H9 (cell line): ENCODE data around the gene WNT3A. TPM values are rescaled to one million over a fixed set of nuclear protein-coding genes. Genes with fewer than 3 reads are reported as not detected.

Experiments
- DNase-seq: peaks from one replicate; pipeline ENCODE4 v3.0.0-alpha.2; 2017
- H2AFZ ChIP-seq: one replicate; pipeline ENCODE4 v1.6.1; 2013; ENCODE audit warnings: mild to moderate bottlenecking, low read length, control low read depth, moderate library complexity
- H2AK5ac ChIP-seq: 2 replicates; pipeline ENCODE4 v1.6.1; 2013; ENCODE audit warnings: low read length, control low read depth, mixed read lengths; ENCODE audit not compliant: insufficient read length
- H2BK120ac ChIP-seq: one replicate; pipeline ENCODE4 v1.6.1; 2013; ENCODE audit warnings: low read depth, mild to moderate bottlenecking, low read length, control low read depth, inconsistent platforms; ENCODE audit not compliant: poor library complexity, severe bottlenecking
- H2BK12ac ChIP-seq: 2 replicates; pipeline ENCODE4 v1.6.1; 2013; ENCODE audit warnings: low read length, control low read depth, mixed read lengths, low read depth; ENCODE audit not compliant: insufficient read length
- H2BK15ac ChIP-seq: 2 replicates; pipeline ENCODE4 v1.6.1; 2013; ENCODE audit warnings: low read depth, low read length, control low read depth
- H2BK20ac ChIP-seq: one replicate; pipeline ENCODE4 v1.6.1; 2013; ENCODE audit warnings: low read depth, mild to moderate bottlenecking, low read length, control low read depth, inconsistent platforms; ENCODE audit not compliant: poor library complexity, severe bottlenecking
- H2BK5ac ChIP-seq: 2 replicates; pipeline ENCODE4 v1.6.1; 2013; ENCODE audit warnings: low read length, control low read depth, mixed read lengths; ENCODE audit not compliant: insufficient read length
- H3K14ac ChIP-seq: 2 replicates; pipeline ENCODE4 v1.6.1; 2013; ENCODE audit warnings: low read length, control low read depth; ENCODE audit not compliant: insufficient read depth
- H3K18ac ChIP-seq: 2 replicates; pipeline ENCODE4 v1.6.1; 2013; ENCODE audit warnings: low read depth, mild to moderate bottlenecking, mixed read lengths, low read length, control low read depth; ENCODE audit not compliant: insufficient read length
- H3K23ac ChIP-seq: 2 replicates; pipeline ENCODE4 v1.6.1; 2013; ENCODE audit warnings: low read length, control low read depth, mixed read lengths, low read depth; ENCODE audit not compliant: insufficient read length
- H3K23me2 ChIP-seq: 2 replicates; pipeline ENCODE4 v1.6.1; 2013; ENCODE audit warnings: low read depth, mild to moderate bottlenecking, mixed read lengths, low read length, control low read depth; ENCODE audit not compliant: insufficient read length, poor library complexity, severe bottlenecking
- H3K27ac ChIP-seq: 2 replicates; pipeline ENCODE4 v1.5.1; 2013; ENCODE audit warnings: low read length, control low read depth, mixed read lengths, low read depth; ENCODE audit not compliant: insufficient read length
- H3K27me3 ChIP-seq: 2 replicates; pipeline ENCODE4 v1.6.1; 2013; ENCODE audit warnings: low read length, control low read depth, inconsistent platforms; ENCODE audit not compliant: insufficient read depth
- H3K4ac ChIP-seq: 2 replicates; pipeline ENCODE4 v1.6.1; 2013; ENCODE audit warnings: low read depth, mild to moderate bottlenecking, control low read depth, inconsistent platforms, low read length, moderate library complexity
- H3K4me1 ChIP-seq: 2 replicates; pipeline ENCODE4 v1.6.1; 2013; ENCODE audit warnings: low read length, control low read depth, inconsistent platforms; ENCODE audit not compliant: insufficient read depth
- H3K4me2 ChIP-seq: 2 replicates; pipeline ENCODE4 v1.6.1; 2013; ENCODE audit warnings: low read length, control low read depth, mixed read lengths; ENCODE audit not compliant: insufficient read length, insufficient read depth
- H3K56ac ChIP-seq: 2 replicates; pipeline ENCODE4 v1.6.1; 2013; ENCODE audit warnings: low read depth, mild to moderate bottlenecking, mixed read lengths, low read length, control low read depth; ENCODE audit not compliant: insufficient read length
- H3K79me1 ChIP-seq: 2 replicates; pipeline ENCODE4 v1.6.1; 2013; ENCODE audit warnings: low read depth, mild to moderate bottlenecking, moderate library complexity, low read length, control low read depth, inconsistent platforms; ENCODE audit not compliant: insufficient read depth, poor library complexity, severe bottlenecking
- H3K79me2 ChIP-seq: 2 replicates; pipeline ENCODE4 v1.6.1; 2013; ENCODE audit warnings: low read length, control low read depth, inconsistent platforms; ENCODE audit not compliant: insufficient read depth
- H3K9ac ChIP-seq: 2 replicates; pipeline ENCODE4 v1.6.1; 2013; ENCODE audit warnings: low read length, control low read depth, mixed read lengths; ENCODE audit not compliant: insufficient read length; ENCODE audit errors: extremely low read depth
- H3K9me3 ChIP-seq: one replicate; pipeline ENCODE4 v1.6.1; 2013; ENCODE audit warnings: low read depth, low read length, inconsistent platforms; ENCODE audit not compliant: control insufficient read depth
- H3T11ph ChIP-seq: one replicate; pipeline ENCODE4 v1.6.1; 2013; ENCODE audit warnings: mild to moderate bottlenecking, low read length, control low read depth, inconsistent platforms
- H4K20me1 ChIP-seq: one replicate; pipeline ENCODE4 v1.6.1; 2013; ENCODE audit not compliant: control insufficient read depth, insufficient read length, insufficient read depth
- H4K5ac ChIP-seq: 2 replicates; pipeline ENCODE4 v1.6.1; 2013; ENCODE audit warnings: low read depth, mild to moderate bottlenecking, mixed read lengths, low read length, control low read depth; ENCODE audit not compliant: insufficient read length
- H4K8ac ChIP-seq: replicated peaks from 2 replicates; pipeline ENCODE4 v1.6.1; 2013; ENCODE audit warnings: low read length, control low read depth, mixed read lengths, low read depth; ENCODE audit not compliant: insufficient read length
- H4K91ac ChIP-seq: 2 replicates; pipeline ENCODE4 v1.6.1; 2013; ENCODE audit warnings: low read depth, mild to moderate bottlenecking, moderate library complexity, mixed read lengths, low read length, control low read depth; ENCODE audit not compliant: insufficient read length
- H3K27ac Mint-ChIP-seq, 3 experiments: 2 replicates in 2 of 3; 3 replicates in 1 of 3; pipeline ENCODE4 v1.8.0; 2020 to 2021; ENCODE audit warnings: mixed read lengths in 3 of 3, mild to moderate bottlenecking in 1 of 3, moderate library complexity in 1 of 3
- H3K27me3 Mint-ChIP-seq: 2 replicates; pipeline ENCODE4 v1.8.0; 2021; ENCODE audit warnings: low read depth, mild to moderate bottlenecking, moderate library complexity, mixed read lengths
- H3K36me3 Mint-ChIP-seq, 3 experiments: 2 replicates in 2 of 3; 3 replicates in 1 of 3; pipeline ENCODE4 v1.8.0; 2020 to 2021; ENCODE audit warnings: low read depth in 3 of 3, mixed read lengths in 3 of 3; ENCODE audit not compliant: insufficient read depth in 1 of 3
- H3K4me1 Mint-ChIP-seq, 2 experiments: 2 replicates each; pipeline ENCODE4 v1.8.0; 2020; ENCODE audit warnings: mixed read lengths in 2 of 2
- H3K4me3 Mint-ChIP-seq, 2 experiments: 2 replicates in 1 of 2; 3 replicates in 1 of 2; pipeline ENCODE4 v1.8.0; 2020 to 2021; ENCODE audit warnings: mild to moderate bottlenecking in 2 of 2, mixed read lengths in 2 of 2, moderate library complexity in 1 of 2
- H3K9me3 Mint-ChIP-seq, 2 experiments: 2 replicates in 1 of 2; 3 replicates in 1 of 2; pipeline ENCODE4 v1.8.0; 2020; ENCODE audit warnings: mild to moderate bottlenecking in 2 of 2, mixed read lengths in 2 of 2, moderate library complexity in 1 of 2
- CTCF ChIP-seq: fragments of 200-600 bp; sonication (generic); conservative IDR thresholded peaks from 3 replicates; pipeline ENCODE4 v1.8.0; 2021; ENCODE audit warnings: antibody characterized with exemption, mild to moderate bottlenecking
- WGBS: extraction: QIAGEN DNeasy Blood & Tissue Kit; methylation state at CpG from one replicate; pipeline ENCODE4 v1.1.7; 2013; ENCODE audit warnings: missing lambda C conversion rate, low lambda C conversion rate, mixed read lengths; ENCODE audit not compliant: insufficient read length; ENCODE audit errors: extremely low coverage; 5-methylcytosine and 5-hydroxymethylcytosine counted together
- total RNA-seq: library from RNA; stranded (reverse); gene quantifications from 2 replicates; pipeline ENCODE4 v1.2.1, GENCODE V29; 2021

WNT3A gene
- total RNA-seq, 1 experiment from 2014 or later, result 0.17 TPM

- Mint-ChIP-seq H3K4me3 (peak overlapping the region in 1 of 2 experiments; percentile 18; a peak in 1 of 5 replicates), H3K9me3 (peaks cover 8 to 11% of the 10 kb centered on the region in 2 experiments)
- peak; percentile 21 for DNase-seq
Observed at GRCh38 chr1:228097333-228098081, 90.7 kb downstream of the WNT3A start.

More at GRCh38 chr1:228097333-228098081, 90.7 kb downstream of the WNT3A start:
- H3K56ac ChIP-seq, result no peak overlapping the region
- H2BK15ac ChIP-seq, result no peak overlapping the region
- no peak overlapping the region for H3K18ac ChIP-seq
- no peak overlapping the region for H2AK5ac ChIP-seq
- peaks cover 32% of the 10 kb centered on the region for H3K79me2 ChIP-seq
- H2AFZ ChIP-seq, result no peak overlapping the region
- no peak overlapping the region for H4K91ac ChIP-seq
- no peak overlapping the region for H3K4me2 ChIP-seq
- TF ChIP-seq CTCF, result no peak
- H4K8ac ChIP-seq, result no peak overlapping the region
- peaks cover 8 to 16% of the 10 kb centered on the region in 2 experiments for H3K4me1 Mint-ChIP-seq
- H3K14ac ChIP-seq, result no peak overlapping the region
- H2BK20ac ChIP-seq, result no peak overlapping the region
- no peaks in the 10 kb centered on the region for H3K9me3 ChIP-seq
- H4K20me1 ChIP-seq, result no peaks in the 10 kb centered on the region
- H3K4ac ChIP-seq, result no peak overlapping the region
- H3K23me2 ChIP-seq, result peaks cover 4% of the 10 kb centered on the region
- H3K23ac ChIP-seq, result no peak overlapping the region
- H3K27ac Mint-ChIP-seq, result peak overlapping the region in 1 of 3 experiments; percentile 67; a peak in 1 of 7 replicates
- H3K27me3 Mint-ChIP-seq, result no peaks in the 10 kb centered on the region
- no peaks in the 10 kb centered on the region for H3K4me1 ChIP-seq
- H2BK12ac ChIP-seq, result no peak overlapping the region
- H3K36me3 Mint-ChIP-seq, result peaks cover 35 to 70% (median 67%) of the 10 kb centered on the region in 3 experiments; a peak in 6 of 7 replicates
- peaks cover 8% of the 10 kb centered on the region for H3K79me1 ChIP-seq
- H4K5ac ChIP-seq, result no peak overlapping the region
- H3K9ac ChIP-seq, result no peak overlapping the region
- H3K27ac ChIP-seq, result no peak overlapping the region
- no peak overlapping the region for H2BK5ac ChIP-seq
- no peak overlapping the region for H3T11ph ChIP-seq
- WGBS, result no CpG with 5 or more reads among the region's 34 CpGs
- H2BK120ac ChIP-seq, result no peak overlapping the region
- no peaks in the 10 kb centered on the region for H3K27me3 ChIP-seq
